H1 (cell line): ENCODE data around the gene ZNF511.

Source experiments
- POLR2A ChIP-seq, 2 experiments: IDR thresholded peaks; 1 replicate in 1 of 2; 2 replicates in 1 of 2; pipeline ENCODE4 v1.6.1; 2011; ENCODE audit warnings: low read depth in 2 of 2, low read length in 2 of 2, mild to moderate bottlenecking in 2 of 2; ENCODE audit errors: control extremely low read depth in 1 of 2
- TBP ChIP-seq: IDR thresholded peaks from 2 replicates; pipeline ENCODE4 v1.6.1; 2011; ENCODE audit warnings: low read depth, low read length, improper control_type of control experiment
- YY1 ChIP-seq: IDR thresholded peaks from 2 replicates; pipeline ENCODE4 v1.6.1; 2011; ENCODE audit warnings: low read depth, mild to moderate bottlenecking, low read length
- TF ChIP-seq, protein P1 (sequence below): IDR thresholded peaks from 2 replicates; pipeline ENCODE4 v1.6.1; 2011; ENCODE audit warnings: low read length, improper control_type of control experiment

DNA sequence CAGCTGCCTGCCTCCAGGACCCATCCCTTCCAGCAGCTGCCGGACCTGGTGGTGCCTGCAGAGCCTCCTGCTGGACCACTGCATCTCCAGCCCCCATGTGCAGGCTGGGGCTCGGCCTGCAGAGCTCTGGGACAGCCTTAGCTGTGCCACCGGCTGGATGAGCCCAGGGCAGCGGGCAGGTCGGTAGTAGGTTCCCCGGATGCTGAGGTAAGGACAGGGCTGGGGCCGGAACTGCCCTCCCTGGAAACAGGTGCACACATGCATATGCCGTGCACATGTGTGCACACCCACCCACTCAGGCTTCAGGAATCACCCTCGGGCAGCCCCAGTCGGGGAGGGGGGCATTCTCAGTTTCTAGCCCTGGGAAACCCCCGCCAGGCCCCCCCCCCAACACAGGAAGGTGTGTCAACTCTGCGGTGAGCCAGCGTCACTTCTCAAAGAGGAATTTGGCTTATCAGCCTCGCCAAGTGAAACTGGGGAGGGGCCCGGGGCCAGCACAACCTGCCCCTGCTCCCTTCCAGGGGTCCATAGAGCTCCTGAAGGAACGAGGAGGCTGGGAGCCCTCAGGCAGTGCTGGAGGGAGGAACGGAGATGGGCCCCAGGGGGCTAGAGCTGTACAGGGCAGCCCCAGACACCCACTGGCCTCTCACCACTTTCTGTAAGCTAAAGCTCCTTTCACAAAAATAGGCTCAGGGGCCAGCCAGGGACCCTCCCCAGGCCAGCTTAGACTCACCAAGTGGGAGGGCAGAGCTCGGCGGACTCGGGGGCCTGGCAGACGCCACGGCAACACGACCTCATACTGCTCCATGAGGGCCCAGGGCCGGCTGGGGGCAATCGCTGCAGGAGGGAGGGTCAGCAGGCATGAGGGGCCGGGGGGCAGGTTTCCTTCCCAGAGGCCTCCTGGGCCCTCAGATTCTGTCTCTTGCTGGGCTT is 33.7 kb upstream of the ZNF511 start:
- TF ChIP-seq TBP (no peak), YY1 (no peak), POLR2A (IDR thresholded peaks at IDR 0.05; ENCODE audit: control extremely low read depth in 1 of 2, low read depth in 2 of 2, low read length in 2 of 2) (no peak)
- TF ChIP-seq, protein P1, sequence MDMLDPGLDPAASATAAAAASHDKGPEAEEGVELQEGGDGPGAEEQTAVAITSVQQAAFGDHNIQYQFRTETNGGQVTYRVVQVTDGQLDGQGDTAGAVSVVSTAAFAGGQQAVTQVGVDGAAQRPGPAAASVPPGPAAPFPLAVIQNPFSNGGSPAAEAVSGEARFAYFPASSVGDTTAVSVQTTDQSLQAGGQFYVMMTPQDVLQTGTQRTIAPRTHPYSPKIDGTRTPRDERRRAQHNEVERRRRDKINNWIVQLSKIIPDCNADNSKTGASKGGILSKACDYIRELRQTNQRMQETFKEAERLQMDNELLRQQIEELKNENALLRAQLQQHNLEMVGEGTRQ, result no peak
